Stromal cell of bone marrow (primary cell): ENCODE data around the gene ATP2A3.
"Not testable (repeated sequence)": the region's sequence is repeated elsewhere in the genome, so short reads cannot be mapped to it uniquely, and the experiment has no call there.

Experiments
- DNase-seq: peaks from one replicate; pipeline ENCODE4 v3.0.0-alpha.2; 2012; ENCODE audit warnings: low read depth

The ATP2A3 gene

DNA sequence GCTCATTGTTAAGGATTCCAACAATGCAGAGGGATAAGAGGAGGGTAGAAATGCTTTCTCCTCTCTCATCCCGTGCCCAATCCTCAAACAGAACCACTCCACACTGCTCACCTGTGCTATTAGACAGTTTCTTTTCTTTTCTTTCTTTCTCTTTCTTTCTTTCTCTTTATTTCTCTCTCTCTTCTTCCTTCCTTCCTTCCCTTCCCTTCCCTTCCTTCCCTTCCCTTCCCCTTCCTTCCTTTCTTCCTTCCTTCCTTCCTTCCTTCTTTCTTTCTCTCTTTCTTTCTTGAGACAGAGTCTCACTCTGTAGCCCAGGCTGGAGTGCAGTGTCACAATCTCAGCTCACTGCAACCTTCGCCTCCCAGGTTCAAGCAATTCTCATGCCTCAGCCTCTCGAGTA lies 27.5 kb upstream of the ATP2A3 start:
- DNase-seq: not testable (repeated sequence)

GRCh38 chr17:3990386-3991127 lies 26.3 kb upstream of the ATP2A3 start:
- no peak for DNase-seq

DNA sequence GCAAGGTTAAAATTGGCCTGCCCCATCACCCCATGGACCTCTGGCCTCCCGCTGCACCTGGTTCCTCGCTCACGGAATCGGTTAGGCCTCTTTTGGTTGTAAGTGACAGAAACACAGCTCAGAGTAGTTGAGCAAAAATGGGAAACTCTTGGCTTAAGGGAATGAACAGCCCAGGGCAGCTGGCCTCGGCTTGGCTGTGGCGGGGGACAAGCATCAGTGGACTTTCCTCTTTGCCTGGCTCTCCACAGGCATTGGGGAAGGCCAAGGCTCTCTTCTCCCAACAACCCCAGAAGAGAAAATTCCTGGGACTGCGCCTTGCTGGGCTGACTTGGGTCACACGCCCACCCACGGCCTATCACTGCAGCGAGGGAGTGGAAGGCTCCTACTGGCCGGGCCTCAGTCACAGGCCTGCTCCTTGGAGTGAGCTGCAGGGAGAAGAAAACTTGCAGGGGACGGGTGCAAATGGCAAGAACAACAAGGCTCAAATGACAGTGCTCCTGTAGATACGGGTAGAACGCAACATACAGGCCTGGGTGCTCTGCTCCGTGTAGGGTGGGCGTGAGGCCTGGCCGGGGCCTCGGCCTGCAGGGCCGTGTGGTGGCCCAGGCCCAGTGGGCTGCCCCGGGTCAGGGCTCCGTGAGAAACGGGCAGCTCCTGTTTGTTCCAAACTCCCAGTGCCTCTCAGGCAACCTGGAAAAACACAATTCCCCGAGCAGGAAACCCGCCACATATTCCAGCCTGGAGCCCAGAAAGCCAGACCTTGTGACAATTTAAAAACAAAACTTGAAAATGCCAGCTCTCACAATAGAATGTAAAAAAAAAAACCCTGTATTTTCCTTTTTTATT lies 25.0 kb upstream of the ATP2A3 start:
- no peak for DNase-seq

DNA sequence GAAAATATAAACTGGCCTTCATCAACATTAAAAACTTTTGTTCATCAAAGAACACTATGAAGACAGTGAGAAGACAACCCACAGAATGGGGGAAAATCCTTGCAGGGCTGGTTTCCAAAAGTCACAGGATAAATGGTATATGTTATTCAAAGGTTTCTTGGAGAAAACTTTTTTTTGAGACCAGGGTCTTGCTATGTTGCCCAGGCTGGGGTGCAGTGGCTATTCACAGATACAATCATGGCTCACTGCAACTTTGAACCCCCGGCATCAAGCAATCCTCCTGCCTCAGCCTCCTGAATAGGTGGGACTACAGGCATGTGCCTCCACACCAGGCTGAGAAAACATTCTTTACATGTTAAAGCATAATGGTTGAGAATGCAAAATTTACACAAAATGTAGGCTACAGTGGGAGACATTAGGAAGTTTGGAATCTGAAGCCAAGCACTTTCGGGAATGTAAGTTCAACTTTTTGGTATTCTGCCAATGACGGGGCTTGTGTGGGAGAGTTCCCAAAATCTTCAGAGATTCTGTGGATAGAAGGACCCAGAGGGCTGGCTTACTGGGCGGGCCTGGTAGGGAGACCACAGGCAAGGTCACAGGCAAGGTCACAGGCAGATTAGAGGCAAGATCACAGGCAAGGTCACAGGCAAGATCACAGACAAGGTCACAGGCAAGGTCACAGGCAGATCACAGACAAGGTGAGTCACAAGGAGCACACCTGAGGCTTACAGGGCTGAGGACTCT lies 24.2 kb upstream of the ATP2A3 start:
- DNase-seq: no peak

DNA sequence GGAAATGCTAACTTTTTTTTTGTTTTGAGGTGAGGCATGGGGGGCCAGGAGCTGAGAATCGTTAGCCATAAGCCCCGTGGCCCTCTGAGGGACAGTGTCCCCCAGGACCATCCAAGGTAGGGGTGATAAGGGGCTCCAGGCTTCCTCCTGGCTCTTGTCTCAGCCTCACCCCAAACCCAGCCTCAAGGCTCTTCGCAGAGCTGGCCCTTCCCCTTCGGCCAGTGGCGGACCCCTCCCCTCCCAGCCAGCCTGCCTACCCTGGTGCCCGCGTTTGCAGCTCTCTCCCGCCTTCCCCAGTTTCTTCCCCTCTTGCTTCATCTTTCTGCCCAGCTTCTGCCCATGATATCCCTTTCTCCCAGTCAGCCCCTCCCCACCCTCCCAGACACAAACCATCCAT lies 22.7 kb upstream of the ATP2A3 start:
- no peak for DNase-seq

DNA sequence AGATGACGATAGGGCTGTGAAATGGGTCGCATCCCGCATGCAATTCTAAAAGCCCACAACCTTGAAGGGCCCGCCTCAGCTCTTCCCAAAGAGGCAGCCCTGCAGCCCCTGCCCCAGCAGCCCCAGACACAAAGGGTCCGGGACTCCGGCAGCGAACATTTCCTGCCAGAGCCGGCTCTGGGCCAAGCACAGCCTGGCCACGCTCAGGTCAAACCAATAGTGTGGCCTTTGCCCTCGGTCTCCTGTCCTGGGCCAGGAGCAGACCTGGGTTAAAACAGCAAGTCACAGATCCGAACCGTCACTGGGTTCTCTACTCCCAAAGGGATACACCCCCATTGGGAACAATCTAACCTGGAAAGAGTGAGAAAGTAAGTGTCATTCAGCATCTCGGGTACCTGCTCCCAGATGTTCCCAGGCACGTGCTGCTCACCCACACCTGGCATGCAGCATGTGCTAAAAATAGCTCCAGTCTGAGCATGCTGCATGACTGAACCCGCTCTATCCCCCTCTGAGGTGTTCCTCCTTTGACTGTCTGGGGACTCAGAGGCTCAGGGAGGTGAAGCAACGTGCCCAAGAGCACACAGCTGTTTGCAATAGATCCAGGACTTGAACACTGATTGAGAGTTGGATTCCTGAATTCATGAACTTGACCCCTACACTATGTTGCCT lies 22.2 kb upstream of the ATP2A3 start:
- no peak for DNase-seq

GRCh38 chr17:3985846-3986245 lies 21.6 kb upstream of the ATP2A3 start:
- no peak for DNase-seq

GRCh38 chr17:3983606-3984484 lies 19.6 kb upstream of the ATP2A3 start:
- no peak for DNase-seq

DNA sequence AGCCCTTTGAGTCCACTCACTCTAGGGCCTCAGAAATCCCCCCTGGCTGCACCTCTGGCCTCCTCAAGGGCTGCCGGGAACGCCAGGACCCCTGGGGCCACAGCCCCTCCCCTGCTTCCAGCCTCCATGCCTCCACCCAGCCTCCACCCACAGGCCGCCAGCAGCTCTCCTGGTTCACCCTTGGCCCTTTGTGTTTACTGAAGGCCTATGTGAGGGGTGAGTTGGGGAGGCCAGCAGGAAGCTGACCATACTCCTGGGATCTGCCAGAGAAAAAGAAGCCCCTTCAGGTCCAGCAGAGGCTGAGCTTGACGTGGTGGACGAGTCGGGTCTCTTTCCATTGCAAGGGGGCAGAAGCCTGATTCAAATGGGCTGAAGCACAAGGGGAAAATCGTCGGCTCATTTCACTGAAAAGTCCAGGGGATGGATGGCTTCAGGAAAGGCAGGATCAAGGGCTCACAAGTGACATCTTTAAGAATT lies 18.3 kb upstream of the ATP2A3 start:
- no peak for DNase-seq

- DNase-seq: no peak
Measured at GRCh38 chr17:3982113-3982512, 17.9 kb upstream of the ATP2A3 start.

GRCh38 chr17:3981455-3981854 lies 17.2 kb upstream of the ATP2A3 start:
- DNase-seq: no peak

DNA sequence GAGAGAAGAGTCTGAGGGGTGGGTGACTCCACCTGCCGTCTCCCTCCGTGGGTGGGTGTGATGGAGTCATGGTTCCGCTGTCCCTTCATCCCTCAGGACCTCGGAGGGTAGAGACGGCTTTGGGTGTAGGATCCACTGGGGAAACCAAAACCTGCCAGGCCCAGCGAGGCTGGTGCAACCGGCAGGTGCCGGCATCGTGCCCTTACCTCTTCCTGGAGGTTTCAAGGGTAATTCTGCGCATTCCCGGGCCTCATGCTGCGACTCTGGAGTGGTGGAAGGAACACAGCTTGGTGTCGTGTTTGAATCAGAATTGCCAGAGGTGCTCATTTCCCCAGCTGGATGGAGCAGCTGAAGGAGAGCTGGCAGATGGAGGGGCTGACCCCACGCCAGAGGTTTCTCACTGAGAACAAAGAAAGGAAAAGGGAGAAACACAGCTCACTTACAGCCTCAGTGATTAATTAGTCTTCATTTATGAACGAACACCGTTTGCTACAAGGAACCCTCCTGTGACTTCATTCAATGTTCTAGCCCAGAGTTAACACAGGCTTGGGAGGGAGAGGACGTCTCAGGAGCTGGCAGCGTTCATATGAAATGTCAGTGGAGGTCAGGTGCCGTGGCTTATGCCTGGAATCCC lies 16.3 kb upstream of the ATP2A3 start:
- DNase-seq: no peak

DNA sequence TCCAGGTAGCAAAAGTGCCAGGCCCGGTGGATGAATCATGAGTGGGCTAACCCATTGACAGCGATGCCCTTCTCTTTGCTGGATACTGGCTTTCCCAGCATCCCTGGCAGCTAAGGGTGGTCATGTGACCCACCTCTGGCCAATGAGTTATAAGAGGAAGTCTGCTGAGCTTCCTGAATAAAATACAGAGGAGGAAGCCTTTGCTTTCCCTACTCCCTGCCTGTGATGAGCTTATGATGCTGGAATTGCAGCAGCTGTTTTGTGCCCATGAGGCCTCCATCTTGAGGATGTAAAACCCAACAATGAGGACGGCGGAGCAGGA lies 15.0 kb upstream of the ATP2A3 start:
- no peak for DNase-seq

DNA sequence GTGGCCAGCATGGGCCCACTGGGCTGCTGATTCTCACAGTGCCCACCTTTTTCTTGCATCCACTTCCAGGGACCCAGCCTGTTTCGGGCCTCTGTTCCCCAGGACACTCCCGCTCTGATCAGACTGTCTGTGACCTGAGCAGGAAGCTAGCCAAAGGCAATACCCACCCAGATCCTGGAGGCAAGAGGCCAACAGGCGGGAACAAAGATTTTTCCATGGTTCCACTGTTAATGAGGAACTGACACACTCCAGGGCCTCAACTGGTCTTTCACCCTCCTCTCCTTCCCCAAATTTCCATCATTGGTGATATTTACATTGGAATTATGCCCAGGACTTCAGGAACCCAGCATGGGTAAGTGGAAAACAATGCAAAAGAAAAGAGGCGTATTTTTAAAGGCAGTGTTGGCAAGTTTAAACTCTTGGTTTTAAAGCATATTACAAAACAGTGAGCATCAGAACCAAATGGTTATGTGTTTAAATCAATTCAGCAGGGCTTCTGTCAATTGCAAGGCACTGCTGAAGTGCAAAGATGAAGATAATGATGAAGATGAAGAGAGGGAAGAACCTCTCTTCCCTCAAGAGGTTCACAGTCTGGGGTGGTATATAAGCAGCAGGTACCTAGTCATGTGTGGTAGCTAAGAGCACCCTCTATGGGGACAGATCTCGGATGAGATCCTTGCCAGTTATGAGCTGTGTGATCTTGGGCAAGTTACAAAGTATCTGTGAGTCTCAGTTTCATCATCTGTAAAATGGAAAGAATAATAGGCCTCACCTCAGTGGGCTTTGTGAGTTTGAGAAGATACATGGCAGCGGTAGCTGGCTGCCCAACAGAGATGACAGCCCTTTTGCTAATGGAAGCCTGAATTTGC lies 14.4 kb upstream of the ATP2A3 start:
- no peak for DNase-seq

DNA sequence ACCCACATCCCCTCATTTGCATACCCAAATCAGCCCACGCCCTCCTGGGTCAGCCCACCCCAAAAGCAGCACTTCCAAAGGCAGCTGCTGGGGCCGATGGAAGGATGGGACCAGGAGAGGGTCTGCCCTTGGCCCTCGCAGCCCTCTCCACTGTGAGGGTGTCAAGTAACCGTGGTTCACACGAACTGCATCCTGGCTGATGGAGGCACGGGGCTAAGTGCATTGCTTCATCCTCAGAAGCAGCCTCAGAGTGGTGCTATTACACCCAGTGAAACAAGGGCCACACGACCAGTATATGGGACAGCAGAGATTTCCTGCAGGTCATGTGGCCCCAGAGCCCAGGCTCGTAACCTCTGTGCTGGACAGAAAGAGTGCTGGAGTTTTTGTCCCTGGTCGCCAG lies 13.2 kb upstream of the ATP2A3 start:
- DNase-seq: no peak

- no peak for DNase-seq
Measured at GRCh38 chr17:3976675-3977171, 12.5 kb upstream of the ATP2A3 start.

DNA sequence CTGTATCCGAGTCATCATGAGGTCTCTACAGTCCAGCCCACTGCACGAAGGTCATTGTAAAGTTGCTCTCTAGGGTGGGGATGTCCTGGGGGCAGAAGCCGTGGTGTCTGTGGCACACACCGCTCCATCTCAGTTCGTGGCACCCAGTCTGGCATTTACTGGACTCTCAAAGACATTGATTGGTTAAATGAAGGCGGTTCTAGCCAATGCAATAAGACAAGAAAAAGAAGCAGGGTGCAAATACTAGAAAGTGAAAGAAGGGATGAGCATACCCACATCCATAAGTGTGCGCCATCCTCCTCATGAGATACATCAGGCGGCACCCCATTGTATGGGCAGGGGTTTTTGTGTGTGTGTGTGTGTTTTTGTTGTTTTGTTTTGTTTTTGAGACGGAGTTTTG lies 10.7 kb upstream of the ATP2A3 start:
- no peak for DNase-seq

- no peak for DNase-seq
Measured at GRCh38 chr17:3974138-3974687, 10.0 kb upstream of the ATP2A3 start.

DNA sequence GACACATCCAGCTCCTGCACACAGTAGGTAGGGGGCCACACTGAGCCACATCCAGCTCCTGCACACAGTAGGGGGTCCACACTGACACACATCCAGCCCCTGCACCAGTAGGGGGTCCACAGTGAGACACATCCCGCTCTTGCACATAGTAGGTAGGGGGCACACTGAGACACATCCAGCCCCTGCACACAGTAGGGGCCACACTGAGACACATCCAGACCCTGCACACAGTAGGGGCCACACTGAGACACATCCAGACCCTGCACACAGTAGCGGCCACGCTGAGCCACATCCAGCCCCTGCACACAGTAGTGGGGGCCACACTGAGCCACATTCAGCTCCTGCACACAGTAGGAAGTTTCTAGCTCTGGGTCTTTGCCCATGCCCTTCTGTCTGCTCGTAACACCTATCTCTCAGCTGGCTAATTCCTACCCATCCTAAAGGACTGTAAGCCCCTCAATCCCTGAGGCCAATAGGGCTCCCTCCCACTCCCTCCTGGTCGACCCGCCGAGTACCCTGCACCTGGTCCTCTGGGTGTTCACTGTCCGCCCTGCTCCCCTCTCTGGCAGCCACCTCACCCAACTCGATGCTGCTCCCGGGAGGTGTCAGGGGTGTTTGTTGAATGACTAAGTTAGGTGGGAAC lies 9.4 kb upstream of the ATP2A3 start:
- DNase-seq: no peak
